OCI-LY1 (cell line): Measurements from ENCODE around the gene PLA2G6.

Experiments
- H2AFZ ChIP-seq: fragments of 200-600 bp; sonication (generic), shearing (Covaris generic); 2 replicates; pipeline ENCODE4 v1.6.0; 2014; ENCODE audit warnings: antibody characterized with exemption, mild to moderate bottlenecking, low read length
- H3F3A ChIP-seq: fragments of 200-600 bp; sonication (generic), shearing (Covaris generic); 2 replicates; pipeline ENCODE4 v1.6.0; 2014; ENCODE audit warnings: mild to moderate bottlenecking, antibody characterized with exemption, low read length, moderate library complexity; ENCODE audit not compliant: insufficient read depth
- H3K27ac ChIP-seq: fragments of 200-600 bp; sonication (generic); 2 replicates; pipeline ENCODE4 v1.5.1; 2014; ENCODE audit warnings: low read length, mixed run types, mild to moderate bottlenecking, low read depth; ENCODE audit not compliant: poor library complexity, severe bottlenecking
- H3K27me3 ChIP-seq: fragments of 200-600 bp; sonication (generic); 2 replicates; pipeline ENCODE4 v1.6.0; 2014; ENCODE audit warnings: antibody characterized with exemption, mild to moderate bottlenecking, low read length, moderate library complexity; ENCODE audit not compliant: insufficient read depth
- H3K36me3 ChIP-seq: fragments of 200-600 bp; sonication (generic); 2 replicates; pipeline ENCODE4 v1.6.1; 2014; ENCODE audit warnings: mild to moderate bottlenecking, antibody characterized with exemption, low read length, moderate library complexity, mixed read lengths; ENCODE audit not compliant: insufficient read depth
- H3K4me1 ChIP-seq: fragments of 200-600 bp; sonication (generic); 2 replicates; pipeline ENCODE4 v1.5.1; 2014; ENCODE audit warnings: mild to moderate bottlenecking, low read length, moderate library complexity; ENCODE audit not compliant: insufficient read depth, severe bottlenecking
- H3K4me2 ChIP-seq: fragments of 200-600 bp; sonication (generic), shearing (Covaris generic); 2 replicates; pipeline ENCODE4 v1.6.1; 2014; ENCODE audit warnings: low read length
- H3K4me3 ChIP-seq: fragments of 200-600 bp; sonication (generic); 2 replicates; pipeline ENCODE4 v1.5.1; 2014; ENCODE audit warnings: low read length, low read depth, mild to moderate bottlenecking, mixed read lengths; ENCODE audit not compliant: poor library complexity, severe bottlenecking
- H3K79me2 ChIP-seq: fragments of 200-600 bp; shearing (Covaris generic); 2 replicates; pipeline ENCODE4 v1.6.1; 2016; ENCODE audit warnings: mixed run types, low read length, mixed read lengths; ENCODE audit not compliant: insufficient read depth
- H3K9ac ChIP-seq: fragments of 200-600 bp; sonication (generic), shearing (Covaris generic); 2 replicates; pipeline ENCODE4 v1.6.1; 2014; ENCODE audit warnings: mild to moderate bottlenecking, low read length, mixed read lengths
- H3K9me2 ChIP-seq: fragments of 200-600 bp; sonication (generic), shearing (Covaris generic); 2 replicates; pipeline ENCODE4 v1.6.1; 2014; ENCODE audit warnings: low read depth, mild to moderate bottlenecking, low read length, mixed read lengths
- H3K9me3 ChIP-seq: fragments of 200-600 bp; shearing (Covaris generic); 2 replicates; pipeline ENCODE4 v1.6.1; 2014; ENCODE audit warnings: low read length, mixed read lengths
- H4K20me1 ChIP-seq: fragments of 200-600 bp; sonication (generic), shearing (Covaris generic); 2 replicates; pipeline ENCODE4 v1.6.0; 2016; ENCODE audit warnings: mild to moderate bottlenecking, low read length; ENCODE audit not compliant: insufficient read depth
- EZH2 ChIP-seq: fragments of 200-600 bp; sonication (generic), shearing (Covaris generic); IDR thresholded peaks from 2 replicates; pipeline ENCODE4 v1.8.0; 2017; ENCODE audit warnings: borderline replicate concordance, mixed run types, mild to moderate bottlenecking, antibody characterized with exemption, low read length, moderate library complexity, mixed read lengths
- TF ChIP-seq, protein P1 (sequence below): fragments of 200-600 bp; sonication (generic), shearing (Covaris generic); IDR thresholded peaks from 2 replicates; pipeline ENCODE4 v1.5.1; 2017; ENCODE audit warnings: mild to moderate bottlenecking, antibody characterized with exemption, low read length, moderate library complexity, mixed read lengths

The PLA2G6 gene

DNA sequence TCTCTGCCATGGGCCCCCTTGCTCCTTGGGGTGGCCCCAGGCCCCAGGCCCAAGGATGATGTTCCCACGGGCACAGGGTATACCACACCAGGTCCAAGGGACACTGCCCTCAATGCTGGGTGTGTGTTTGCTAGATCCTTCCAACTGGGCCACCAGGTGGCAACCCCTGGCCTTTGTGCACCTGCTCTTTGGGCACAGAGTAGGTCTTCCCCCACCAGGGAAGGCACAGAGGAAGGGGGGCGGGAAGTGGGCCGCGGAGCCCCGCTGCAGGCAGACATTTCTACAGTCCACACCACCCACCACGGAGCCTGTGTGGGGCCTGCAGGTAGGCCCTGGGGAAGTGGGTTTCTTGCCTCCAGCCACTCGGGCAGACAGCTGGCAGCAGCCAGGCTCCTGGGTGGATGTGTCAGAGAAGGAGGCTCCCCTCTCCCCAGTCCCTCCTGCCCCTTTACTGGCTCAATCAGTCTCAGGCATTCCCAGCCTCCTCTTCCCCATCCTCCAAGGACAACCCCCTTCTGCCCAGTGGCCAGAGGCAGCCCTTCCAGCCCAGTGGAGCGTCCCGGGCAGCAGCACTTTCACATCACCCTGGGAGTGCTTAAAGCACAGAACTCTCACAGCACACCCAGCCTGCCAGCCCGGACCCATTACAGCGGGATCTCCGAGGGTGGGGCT is 41.8 kb upstream of the PLA2G6 start:
- Histone ChIP-seq H3K9ac (no peak overlapping the region), H4K20me1 (no peaks in the 10 kb centered on the region), H3K27ac (no peak overlapping the region), H2AFZ (no peak overlapping the region), H3K4me2 (no peak overlapping the region), H3K9me3 (no peaks in the 10 kb centered on the region), H3K9me2 (no peaks in the 10 kb centered on the region), H3K27me3 (no peaks in the 10 kb centered on the region; the same call in 1 of the 2 replicates), H3F3A (no peaks in the 10 kb centered on the region), H3K36me3 (no peaks in the 10 kb centered on the region), H3K4me1 (no peaks in the 10 kb centered on the region), H3K79me2 (no peaks in the 10 kb centered on the region), H3K4me3 (no peak overlapping the region)
- no peak for TF ChIP-seq EZH2
- TF ChIP-seq, protein P1, sequence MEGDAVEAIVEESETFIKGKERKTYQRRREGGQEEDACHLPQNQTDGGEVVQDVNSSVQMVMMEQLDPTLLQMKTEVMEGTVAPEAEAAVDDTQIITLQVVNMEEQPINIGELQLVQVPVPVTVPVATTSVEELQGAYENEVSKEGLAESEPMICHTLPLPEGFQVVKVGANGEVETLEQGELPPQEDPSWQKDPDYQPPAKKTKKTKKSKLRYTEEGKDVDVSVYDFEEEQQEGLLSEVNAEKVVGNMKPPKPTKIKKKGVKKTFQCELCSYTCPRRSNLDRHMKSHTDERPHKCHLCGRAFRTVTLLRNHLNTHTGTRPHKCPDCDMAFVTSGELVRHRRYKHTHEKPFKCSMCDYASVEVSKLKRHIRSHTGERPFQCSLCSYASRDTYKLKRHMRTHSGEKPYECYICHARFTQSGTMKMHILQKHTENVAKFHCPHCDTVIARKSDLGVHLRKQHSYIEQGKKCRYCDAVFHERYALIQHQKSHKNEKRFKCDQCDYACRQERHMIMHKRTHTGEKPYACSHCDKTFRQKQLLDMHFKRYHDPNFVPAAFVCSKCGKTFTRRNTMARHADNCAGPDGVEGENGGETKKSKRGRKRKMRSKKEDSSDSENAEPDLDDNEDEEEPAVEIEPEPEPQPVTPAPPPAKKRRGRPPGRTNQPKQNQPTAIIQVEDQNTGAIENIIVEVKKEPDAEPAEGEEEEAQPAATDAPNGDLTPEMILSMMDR: peak; percentile 25; the same call in 1 of the 2 replicates

DNA sequence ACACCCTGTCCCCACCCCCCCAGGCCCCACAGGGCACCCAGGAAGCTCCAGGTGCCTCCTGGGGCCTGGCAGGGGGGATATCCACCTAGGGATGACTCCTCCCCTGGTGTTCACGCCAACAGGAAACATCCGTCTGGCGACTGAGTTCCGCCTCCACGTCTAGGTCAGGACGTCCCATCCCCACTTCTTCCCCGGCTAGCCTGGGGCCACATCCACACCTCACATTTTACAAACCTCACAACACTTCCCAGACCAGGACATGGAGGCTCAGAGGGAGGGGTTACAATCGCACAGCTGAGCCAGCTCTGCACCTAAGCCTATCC is 41.1 kb upstream of the PLA2G6 start:
- no peaks in the 10 kb centered on the region; the same call in 1 of the 2 replicates for H3K27me3 ChIP-seq
- no peak overlapping the region for H3K4me2 ChIP-seq
- H3K27ac ChIP-seq: no peak overlapping the region
- no peaks in the 10 kb centered on the region for H3K36me3 ChIP-seq
- H3K9ac ChIP-seq: no peak overlapping the region
- H3F3A ChIP-seq: no peaks in the 10 kb centered on the region
- no peak for TF ChIP-seq EZH2
- TF ChIP-seq, protein P1: no peak
- no peaks in the 10 kb centered on the region for H3K9me2 ChIP-seq
- no peaks in the 10 kb centered on the region for H3K9me3 ChIP-seq
- H3K79me2 ChIP-seq: no peaks in the 10 kb centered on the region
- H4K20me1 ChIP-seq: no peaks in the 10 kb centered on the region
- no peak overlapping the region for H3K4me3 ChIP-seq
- no peak overlapping the region for H2AFZ ChIP-seq
- H3K4me1 ChIP-seq: no peaks in the 10 kb centered on the region

DNA sequence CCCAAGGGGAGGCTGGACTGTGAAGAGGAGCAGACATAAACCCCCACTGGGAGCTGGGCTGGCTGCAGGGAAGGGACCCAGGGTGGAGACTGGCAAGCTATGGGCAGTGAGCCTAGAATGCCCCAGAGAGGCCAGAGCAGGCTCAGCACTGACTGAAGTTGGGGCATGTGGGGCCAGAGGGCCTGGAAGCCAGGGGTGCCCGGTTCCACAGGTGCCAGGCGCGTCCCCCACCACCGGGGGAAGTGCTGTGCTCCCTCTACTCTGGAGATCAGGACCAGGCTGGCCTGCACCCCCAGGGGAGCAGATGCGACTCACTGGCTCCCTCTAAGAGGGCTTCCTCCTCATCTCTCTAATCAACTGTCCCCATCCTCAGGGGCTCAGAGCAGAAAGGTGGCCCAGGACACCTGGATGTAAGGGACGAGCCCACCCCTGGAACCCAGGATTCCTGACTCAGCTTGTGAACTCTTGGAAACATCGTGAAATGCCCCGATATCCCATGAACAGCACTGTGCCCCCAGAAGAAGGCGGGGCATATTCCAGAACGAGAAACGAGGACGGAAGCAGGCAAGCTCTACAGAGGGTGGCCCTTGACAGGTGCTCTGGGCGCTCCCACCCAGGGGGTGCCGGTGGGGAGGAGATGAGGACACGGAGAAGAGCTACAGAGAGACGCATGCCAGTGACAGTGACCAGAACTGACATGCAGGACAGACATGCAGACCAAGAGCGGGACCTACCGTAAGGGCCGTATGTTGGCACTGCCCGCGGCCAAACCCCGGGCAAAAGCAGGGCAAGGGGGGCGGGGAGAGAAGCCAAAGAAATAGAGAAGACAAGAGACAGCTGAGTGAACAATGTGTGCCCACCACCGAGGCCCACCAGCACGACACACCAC is 40.5 kb upstream of the PLA2G6 start:
- TF ChIP-seq EZH2: no peak
- TF ChIP-seq, protein P1: no peak

More for the DNA sequence above, 40.5 kb upstream of the PLA2G6 start:
- no peak overlapping the region for H3K9ac ChIP-seq
- H3K4me2 ChIP-seq: no peak overlapping the region
- no peaks in the 10 kb centered on the region for H4K20me1 ChIP-seq
- H3F3A ChIP-seq: no peaks in the 10 kb centered on the region
- H3K4me3 ChIP-seq: no peak overlapping the region
- H3K36me3 ChIP-seq: no peaks in the 10 kb centered on the region
- H3K27me3 ChIP-seq: no peaks in the 10 kb centered on the region; the same call in 1 of the 2 replicates
- H3K4me1 ChIP-seq: no peaks in the 10 kb centered on the region
- no peak overlapping the region for H3K27ac ChIP-seq
- no peaks in the 10 kb centered on the region for H3K79me2 ChIP-seq
- H3K9me3 ChIP-seq: no peaks in the 10 kb centered on the region
- H2AFZ ChIP-seq: no peak overlapping the region
- no peaks in the 10 kb centered on the region for H3K9me2 ChIP-seq
